NCI-H2029 (cell line): ENCODE measurements around the gene ATP10B.
"Not testable (repeated sequence)": the region's sequence is repeated elsewhere in the genome, so short reads cannot be mapped to it uniquely, and the experiment has no call there.

Experiments used
- DNase-seq: peaks from one replicate; lab custom pipeline; 2025; lab: John Stamatoyannopoulos, UW

ATP10B gene

DNA sequence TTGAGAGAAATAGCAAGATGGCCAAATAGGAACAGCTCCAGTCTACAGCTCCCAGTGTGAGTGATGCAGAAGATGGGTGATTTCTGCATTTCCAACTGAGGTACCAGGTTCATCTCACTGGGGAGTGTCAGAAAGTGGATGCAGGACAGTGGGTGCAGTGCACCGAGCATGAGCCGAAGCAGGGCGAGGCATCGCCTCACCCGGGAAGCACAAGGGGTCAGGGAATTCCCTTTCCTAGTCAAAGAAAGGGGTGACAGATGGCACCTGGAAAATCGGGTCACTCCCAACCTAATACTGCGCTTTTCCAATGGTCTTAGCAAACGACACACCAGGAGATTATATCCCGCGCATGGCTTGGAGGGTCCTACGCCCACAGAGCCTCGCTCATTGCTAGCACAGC lies 39.0 kb downstream of the ATP10B start:
- not testable (repeated sequence) for DNase-seq

DNA sequence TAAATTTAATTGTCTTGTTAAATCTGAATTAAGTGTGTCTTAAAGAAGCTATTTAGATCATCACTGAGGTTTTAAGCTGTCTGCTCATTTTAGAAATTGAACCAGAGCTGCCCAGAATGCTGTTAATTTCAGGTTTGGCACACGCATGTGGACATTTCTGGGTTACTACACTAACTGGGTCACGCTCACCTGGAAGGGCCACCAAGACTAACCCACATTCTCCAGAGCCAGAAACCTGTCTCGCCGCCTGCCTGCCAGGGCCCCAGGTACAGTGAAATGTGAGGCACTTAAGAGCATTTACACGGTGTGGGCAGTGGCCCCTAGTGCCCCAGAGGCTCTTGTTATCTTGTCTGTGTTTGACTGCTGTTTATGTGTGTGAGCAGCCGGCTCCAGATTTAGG lies 46.6 kb downstream of the ATP10B start:
- DNase-seq = no peak

DNA sequence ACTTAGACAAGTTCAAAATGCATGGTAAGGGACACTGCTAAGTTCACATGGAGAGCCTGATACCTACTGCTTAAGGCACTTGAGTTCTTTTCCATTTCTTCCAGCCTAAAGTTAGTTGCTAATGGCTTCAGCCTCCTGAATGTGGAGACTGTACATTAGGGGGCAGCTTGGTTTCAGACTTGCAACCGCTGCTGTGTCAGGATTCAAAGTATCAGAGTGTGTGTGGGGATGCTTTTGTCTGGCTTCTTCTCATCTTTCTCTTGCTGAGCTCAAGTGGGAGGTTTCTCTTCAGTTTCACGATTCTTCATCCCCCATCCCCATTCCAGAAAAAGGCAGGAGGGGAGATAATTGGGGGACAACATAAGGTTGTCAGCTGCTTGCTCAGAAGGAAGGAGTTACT lies 49.4 kb downstream of the ATP10B start:
- no peak for DNase-seq

DNA sequence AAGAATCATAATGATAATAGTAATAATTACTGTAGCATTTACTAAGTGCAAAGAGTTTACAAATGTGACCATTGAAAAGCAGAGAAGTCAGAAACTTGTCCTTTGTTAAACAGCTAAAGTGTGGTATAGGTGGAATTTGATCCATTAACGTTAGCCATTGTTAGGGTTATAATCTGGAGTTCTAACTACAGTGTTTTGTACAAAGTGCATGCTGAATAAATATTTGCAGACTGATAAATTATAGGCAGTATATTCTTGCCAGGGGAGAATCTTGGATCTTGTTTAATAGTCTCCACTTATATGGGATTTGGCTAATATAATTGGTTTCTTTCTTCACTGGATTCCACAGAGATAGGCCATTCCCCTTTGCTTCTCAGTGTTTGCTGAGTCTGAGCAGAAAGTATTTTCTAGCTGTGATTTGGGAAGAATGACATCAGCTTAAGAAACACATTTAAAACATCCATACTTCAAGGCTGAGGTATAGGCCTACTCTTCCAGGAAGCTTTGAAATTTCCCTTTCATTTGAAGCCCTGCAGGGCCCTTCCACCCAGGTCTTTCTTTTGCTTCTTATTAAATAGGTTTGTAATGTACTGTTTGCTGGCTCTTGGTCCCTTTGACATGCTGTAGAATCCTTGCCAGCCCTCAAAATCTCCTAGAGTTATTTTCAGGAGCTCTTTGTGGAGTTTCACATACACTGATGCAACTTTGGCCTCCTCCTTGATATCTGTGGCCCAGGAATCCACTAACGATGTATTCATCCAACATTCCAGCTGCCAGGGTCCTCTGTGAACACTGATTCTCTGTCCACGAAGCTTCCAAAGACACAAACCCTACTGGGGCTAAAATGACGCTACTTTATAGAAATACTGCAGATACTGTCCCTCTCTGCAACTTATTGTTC lies 51.4 kb downstream of the ATP10B start:
- no peak for DNase-seq

DNA sequence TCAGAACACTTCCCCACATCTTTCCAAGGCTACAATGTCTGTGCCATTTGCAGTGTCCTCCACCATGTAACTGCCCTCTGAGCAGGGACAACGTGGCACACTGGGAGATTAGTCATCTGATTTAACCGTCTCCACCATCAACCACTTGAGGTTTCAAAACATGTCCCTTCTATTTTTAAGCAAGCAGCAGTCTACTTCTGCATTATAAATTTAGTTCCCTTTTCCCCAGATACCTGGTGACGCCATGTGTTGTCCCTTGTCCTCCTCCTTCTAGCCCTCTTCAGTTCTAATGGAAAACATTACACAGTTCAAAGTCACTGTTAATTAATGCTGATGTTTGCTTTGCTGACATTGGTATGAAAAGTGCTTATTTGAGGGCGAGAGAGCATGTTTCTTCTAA lies 52.8 kb downstream of the ATP10B start:
- DNase-seq = peak; percentile 87

DNA sequence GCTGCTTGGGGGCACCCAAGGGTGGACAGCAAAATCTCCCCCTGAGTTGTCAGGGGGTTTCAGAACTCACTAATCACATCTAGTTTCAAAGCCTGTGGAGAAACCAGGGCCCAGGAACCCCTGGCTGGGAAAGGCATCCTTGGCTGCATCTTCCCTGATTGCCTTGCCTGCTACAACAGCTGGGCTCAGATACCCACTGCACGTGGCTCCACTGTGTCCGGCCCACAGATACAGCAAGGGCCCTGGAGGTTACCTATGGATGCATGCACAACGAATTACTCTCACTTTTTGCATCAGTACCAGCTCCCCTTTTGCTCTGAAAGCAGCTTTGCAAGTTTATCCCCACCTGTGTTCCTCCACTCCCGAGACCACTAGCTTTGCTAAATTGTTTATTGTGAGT lies 55.0 kb downstream of the ATP10B start:
- no peak for DNase-seq

DNA sequence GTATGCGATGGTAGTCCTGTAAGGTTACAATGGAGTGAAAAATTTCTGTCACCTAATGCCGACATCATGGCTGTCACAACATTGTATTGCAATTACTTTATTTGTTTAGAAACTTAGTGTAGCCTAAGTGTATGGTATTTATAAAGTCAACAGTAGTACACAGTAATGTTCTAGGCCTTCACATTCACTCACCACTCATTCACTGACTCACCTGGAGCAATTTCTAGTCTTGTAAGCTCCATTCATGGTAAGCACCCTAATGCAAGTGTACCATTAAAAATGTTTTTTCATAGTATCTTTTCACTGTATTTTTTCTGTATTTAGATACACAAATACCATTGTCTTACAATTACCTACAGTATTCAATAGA lies 58.5 kb downstream of the ATP10B start:
- no peak for DNase-seq

DNA sequence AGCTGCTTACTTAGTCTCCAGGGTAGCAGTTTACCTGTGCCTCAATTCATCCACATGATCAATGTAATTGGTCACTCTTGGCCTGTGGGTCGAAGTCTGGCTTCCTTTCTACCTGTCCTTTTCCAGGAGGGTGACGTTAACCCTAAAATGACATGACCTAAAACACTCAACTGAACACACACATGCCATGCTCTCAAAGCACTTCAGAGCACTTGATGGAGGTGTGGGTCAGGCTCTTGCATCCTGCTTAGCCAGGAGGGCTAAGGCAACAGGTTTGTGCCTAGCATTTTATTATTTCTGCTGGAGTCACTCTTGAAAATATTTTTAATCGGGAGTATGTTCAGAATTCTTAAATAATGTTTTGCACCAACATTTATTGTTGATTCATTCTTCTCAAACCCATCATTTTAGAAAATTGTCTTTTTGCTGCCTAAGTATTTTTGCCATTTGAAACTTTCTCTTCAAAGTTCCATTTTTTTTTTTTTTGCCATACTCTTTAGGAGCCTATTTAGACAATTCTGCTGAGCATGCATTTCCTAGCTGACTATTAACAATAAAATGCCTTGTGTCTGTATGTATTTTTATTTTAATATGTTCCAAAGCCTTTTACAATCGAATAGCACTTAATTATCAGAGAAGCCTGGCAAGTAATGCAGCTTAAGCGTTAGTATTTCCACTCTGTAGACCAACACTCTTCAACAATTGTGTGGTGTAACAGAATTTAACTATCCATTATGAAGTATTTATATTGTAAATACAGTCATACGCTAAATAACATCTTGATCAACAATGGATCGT lies 59.1 kb downstream of the ATP10B start:
- DNase-seq = peak; percentile 28

DNA sequence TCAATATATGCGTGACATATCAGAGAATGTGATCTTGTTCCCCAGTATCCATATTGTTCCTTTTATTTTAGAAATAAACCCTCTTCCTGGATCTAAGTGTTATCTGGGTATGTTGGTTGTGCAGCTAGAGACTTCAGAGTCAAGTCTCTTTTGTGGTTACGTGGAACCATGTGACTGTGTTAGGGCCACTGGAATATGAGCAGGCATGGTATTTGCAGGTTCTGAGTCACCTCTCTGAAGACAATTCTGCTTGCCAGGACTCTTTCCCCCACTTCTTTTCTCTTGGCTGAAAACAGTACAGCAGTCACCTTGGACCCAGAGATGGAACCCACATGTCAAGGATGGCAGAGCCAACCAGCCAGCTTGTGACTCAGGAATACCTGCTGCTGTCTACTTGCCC lies 59.7 kb downstream of the ATP10B start:
- DNase-seq = peak; percentile 30

DNA sequence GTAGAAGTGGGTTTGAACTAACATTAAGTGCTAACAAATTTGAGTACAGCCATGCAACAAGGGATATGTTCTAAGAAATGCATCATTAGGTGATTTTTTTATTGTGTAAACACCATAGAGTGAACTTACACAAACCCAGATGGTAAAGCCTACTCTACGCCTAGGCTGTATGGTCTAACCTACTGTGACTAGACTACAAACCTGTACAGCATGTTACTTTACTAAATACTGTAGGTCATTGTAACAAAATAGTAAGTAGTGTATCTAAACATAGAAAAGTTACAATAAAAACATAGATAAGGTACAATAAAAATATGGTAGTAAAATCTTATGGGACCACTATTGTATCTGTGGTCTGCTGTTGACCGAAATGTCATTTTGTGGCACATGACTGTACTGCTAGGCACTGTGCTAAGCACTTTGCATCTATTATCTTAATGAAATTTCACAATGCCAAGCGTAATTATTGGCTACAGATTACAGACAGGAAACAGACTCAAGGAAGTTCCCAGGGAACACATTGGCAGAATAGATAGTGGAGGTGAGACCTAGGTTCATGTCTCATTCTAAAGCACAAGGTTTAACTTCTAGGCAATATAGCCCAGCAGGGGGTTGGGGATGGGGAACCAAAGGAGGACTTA lies 62.7 kb downstream of the ATP10B start:
- DNase-seq = no peak

DNA sequence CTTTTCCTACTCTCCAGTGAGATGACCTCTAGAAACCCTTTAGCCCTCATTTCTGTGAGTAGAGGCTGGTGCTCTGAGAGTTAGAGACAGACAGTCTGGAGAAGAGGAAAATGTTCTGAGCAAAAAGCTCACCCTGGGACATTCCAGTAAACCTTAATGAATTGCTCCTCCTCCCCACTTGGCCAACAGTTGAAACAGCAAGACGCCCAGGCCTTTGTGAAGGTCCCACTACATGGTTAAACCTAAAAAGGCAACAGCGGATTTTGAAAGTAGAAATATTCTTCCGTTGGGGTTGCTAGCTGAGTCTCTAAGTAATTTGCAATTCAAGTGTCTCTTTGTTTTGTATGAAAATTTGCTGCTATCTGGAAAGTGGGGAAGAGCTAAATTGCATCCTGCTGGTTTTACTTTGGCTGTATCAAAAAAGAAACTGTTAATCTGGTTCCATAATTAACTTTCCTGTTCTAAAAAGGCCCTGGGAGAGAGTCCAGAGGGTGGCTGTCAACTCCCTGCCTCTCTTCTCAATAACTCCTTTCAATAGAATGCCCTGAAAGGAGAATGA lies 63.8 kb downstream of the ATP10B start:
- no peak for DNase-seq

DNA sequence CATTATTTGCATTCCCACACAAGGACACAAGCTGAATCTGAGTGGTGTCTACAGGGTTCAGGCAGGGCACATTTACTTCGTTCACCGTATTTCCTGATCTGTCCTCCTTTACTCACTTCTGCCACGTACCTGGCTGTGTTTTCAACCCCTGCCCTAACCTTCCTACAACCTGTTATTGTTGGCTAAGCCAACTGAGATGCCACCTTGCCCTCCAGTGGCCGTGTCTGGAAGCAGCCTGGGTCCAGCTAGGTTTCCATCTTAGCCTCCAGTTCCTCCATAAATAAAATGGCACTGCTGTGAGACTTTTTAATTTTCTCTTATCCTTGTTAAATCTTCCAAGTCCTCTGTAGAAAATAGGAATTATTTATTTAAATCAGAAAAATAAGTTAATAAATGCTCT lies 64.8 kb downstream of the ATP10B start:
- peak; percentile 7 for DNase-seq

DNA sequence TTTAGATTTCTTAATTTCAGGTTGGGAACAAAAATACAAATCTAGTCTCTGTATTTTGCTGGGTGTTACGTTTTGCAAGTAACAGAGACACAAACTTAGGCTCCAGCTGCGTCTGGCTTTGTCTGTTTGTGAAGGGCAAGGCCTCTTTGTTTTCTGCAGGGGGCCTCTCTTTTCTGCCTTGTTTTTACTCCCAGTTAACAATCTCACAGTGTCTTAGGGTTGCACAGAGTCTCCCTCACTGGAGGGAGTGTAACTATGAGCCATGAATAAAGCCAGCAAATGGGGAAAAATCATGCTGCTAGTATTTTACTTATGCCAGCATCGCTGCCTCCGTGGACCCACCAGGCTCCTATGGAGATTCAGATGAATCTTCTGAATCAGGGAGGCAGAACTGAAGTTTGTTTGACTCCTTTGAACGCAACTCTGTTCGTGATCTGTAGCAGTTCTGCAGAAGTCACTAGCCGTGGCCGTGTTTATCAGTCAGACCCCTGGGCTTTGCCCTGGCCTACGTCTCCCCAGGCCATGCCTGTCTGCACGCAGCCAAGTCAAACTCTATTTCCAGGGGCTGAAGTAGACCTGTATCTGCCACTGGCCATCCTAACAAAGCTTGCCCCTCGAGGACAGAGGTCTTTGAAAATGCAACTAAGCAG lies 77.2 kb downstream of the ATP10B start:
- DNase-seq = no peak

DNA sequence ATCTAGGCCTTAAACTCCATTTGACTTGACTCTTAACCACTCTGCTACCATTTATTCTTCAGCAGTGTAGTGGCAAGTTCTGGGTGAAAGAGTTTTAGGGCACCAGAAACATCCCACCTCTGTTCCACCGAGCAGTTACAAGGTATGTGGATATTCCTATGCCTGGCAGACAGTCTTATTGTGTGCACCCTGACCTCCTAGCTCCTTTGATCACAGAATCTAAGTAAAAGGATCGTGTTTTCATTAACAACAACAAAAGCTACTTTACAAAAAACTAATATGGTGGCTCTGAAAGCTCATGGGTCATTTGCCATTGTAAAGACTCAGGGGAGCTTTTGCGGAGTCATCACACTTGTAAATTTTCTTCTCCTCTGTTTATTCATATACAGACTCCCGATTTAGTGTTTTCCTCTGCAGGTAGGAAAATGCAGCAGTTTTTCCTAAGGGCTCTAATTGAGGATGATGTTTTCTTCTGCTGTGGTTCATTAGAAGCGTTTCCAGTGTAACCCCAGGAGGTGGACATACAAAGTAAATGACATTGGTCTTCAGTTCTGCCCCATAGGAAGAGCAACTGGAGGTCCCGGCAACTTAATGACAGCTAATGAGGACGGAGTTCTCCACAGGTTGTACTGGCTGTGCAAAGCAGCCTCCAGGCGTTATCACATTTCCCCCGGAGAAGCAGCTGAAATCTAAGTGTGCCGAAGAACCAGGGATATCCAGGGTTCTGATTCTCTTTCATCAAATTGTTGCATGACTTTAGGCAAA lies 78.2 kb downstream of the ATP10B start:
- DNase-seq = no peak

DNA sequence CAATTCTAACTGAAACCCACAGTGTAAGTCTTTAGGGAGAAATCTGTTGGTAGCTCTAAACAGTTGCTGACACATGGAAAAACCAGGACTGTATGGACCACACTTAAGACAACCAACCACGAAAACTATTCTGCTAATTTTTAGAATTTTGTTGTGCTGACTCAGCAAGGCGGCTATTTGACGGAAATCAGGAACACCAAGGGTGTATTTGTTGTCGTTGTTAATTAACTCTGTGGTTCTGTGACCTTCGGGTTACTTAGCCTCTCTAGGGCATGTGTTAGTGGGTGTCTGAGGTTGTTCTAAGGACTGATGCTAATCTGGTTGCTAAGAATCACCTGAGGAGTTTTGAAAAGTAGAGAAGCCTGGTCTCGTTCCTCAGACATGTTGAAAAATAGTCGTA lies 79.2 kb downstream of the ATP10B start:
- no peak for DNase-seq

DNA sequence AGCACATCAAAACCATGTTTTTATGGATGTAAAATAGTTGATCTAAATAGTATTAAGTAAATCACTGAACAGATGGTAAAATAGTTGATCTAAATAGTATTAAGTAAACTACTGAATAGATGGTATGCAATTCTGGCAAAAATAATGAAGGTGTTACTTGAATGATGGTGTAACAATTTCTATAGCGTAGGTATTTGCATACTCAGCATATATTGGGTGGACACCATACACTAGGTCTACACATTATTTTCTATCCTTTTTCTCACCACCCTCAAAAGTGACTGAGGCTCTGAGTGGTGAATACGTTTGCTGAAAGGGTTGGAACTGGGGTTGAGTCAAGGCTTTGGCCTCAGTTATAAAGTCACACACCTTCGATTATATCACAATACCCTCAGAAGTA lies 81.3 kb downstream of the ATP10B start:
- no peak for DNase-seq

DNA sequence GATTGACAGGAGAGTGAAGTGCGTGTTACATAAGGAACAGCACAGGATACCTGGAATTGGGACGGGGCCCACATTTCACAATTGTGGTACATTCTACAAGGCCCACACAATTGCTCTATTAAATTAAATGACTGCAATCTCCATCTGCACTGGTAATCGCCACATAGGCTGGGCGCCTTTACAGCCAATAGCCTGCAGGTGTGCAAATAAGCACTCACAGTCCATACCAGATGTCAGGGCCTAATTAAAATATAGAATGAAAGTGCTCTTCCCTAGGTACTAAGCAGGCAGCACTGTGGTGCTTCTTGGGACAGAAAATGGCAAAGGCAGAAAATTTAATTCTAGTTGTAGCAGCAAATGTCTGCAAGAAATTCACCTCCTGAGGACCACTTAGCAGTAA lies 82.7 kb downstream of the ATP10B start:
- DNase-seq = peak; percentile 29

DNA sequence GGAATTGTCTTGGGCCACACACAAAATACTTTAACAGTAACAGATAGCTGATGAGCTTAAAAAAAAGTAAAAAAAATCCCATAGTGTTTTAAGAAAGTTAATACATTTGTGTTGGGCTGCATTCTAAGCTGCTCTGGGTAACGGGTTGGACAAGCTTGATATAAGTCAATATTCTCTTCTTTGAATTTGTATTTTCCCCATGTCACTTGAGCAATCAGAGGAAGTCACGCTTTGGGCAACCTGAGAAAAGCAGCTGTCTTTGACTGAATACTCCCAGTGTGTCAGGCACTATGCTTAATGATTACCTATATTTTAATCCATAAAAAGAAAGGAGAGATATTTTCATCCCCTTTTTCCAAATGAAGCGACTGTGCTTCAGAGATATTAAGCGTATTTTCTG lies 84.9 kb downstream of the ATP10B start:
- no peak for DNase-seq

DNA sequence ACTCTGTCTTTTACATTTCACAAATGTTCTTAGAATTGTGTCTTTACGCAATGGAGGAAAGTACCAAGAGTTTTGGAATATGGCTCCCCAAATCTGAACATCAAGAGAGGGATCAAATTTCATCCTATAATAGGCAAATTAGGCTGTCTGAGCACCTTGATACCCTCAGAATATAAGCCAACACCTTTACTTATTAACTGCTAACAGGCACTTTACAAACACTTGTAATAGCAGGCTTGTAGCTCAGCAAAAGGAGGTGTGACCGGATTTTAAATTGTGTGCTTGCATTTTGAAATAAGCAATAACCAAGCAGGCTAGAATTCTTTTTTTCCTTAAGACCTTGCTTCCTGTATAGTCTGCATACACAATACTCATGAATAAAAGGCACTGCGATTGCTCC lies 92.0 kb downstream of the ATP10B start:
- DNase-seq = no peak

DNA sequence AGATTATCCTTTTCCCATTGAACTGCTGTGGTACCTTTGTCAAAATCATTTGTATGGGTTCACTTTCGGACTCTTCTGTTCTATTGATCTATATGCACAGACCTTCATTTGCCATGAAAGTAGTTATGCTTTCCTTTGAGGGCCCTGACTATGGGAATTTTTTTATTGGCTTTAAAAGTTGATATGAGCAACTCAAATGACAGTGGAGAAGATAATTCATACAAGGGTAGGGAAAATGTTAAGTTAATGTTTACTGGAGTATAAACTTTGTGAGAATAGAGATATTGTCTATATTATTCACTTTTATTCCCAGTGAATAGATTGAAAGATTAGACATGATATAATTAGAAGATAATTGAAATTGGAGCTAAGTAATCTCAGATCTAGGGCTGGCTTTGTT lies 94.8 kb downstream of the ATP10B start:
- DNase-seq = no peak

DNA sequence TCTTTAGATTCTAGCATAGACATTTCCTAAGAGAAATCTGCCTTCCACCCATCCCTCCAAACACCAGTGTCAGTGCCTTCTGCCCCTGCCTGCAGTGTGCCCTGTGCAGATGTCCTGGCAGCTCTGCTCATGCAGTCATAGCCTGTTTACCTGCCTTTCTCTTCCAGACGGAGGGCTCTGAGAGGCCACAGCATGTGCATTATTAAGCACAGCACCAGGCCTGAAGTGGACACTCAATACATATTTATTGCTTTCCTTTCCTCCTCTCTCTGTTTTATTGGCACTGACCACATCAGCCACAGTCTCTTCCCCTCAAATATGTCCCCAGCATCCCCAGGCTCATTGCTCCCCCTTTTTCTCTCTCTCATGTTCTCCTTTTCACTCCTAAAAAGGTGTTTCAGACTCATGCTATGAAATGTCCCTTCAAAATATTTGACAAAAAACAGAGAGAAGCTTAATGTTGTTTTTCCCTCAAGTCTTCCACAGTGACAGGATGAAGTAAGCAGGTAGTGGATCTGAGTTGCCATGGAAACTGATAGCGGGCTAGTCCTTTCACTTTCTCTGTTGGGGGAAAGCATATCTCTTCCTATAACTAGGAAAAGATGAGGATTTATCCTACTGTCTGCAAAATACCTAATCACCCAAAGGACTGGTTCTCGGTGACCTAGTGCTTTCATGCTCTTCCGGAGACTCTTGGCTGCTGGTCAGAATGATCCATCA lies 100.9 kb downstream of the ATP10B start:
- no peak for DNase-seq
